ENCODE results near the gene RBP2.

RBP2 gene

GRCh38 chr3:139480585-139480984 lies 4.3 kb upstream of the RBP2 start:
- DNase-seq = no peak

- DNase-seq = no peak
These were observed 1.7 kb upstream of the RBP2 start for GRCh38 chr3:139477710-139478640.

GRCh38 chr3:139473155-139473771 lies 3.1 kb downstream of the RBP2 start:
- DNase-seq = no peak

GRCh38 chr3:139472380-139473010 lies 3.8 kb downstream of the RBP2 start:
- no peak for DNase-seq

- DNase-seq = no peak
These were observed 6.1 kb downstream of the RBP2 start for GRCh38 chr3:139470199-139470598.

GRCh38 chr3:139468399-139468798 lies 7.9 kb downstream of the RBP2 start:
- DNase-seq = no peak

GRCh38 chr3:139466360-139466759 lies 10.0 kb downstream of the RBP2 start:
- DNase-seq = no peak

- no peak for DNase-seq
These were observed 10.7 kb downstream of the RBP2 start for GRCh38 chr3:139465636-139466035.

GRCh38 chr3:139463466-139463865 lies 12.8 kb downstream of the RBP2 start:
- DNase-seq = no peak

- DNase-seq = no peak
These were observed 15.8 kb downstream of the RBP2 start for GRCh38 chr3:139460529-139460928.

- DNase-seq = no peak
These were observed 16.2 kb downstream of the RBP2 start for GRCh38 chr3:139460076-139460475.

GRCh38 chr3:139458348-139458747 lies 18.0 kb downstream of the RBP2 start:
- DNase-seq = no peak

GRCh38 chr3:139457066-139457465 lies 19.2 kb downstream of the RBP2 start:
- DNase-seq = no peak

GRCh38 chr3:139456386-139456785 lies 19.9 kb downstream of the RBP2 start:
- no peak for DNase-seq

- DNase-seq = no peak
These were observed 20.5 kb downstream of the RBP2 start for GRCh38 chr3:139455855-139456254.

- DNase-seq = no peak
These were observed 21.1 kb downstream of the RBP2 start for GRCh38 chr3:139455206-139455605.

- DNase-seq = no peak
These were observed 22.0 kb downstream of the RBP2 start for GRCh38 chr3:139454346-139454745.

- no peak for DNase-seq
These were observed 26.2 kb downstream of the RBP2 start for GRCh38 chr3:139450159-139450558.

- no peak for DNase-seq
These were observed 26.8 kb downstream of the RBP2 start for GRCh38 chr3:139449566-139449965.

GRCh38 chr3:139448104-139448503 lies 28.2 kb downstream of the RBP2 start:
- no peak for DNase-seq

GRCh38 chr3:139447486-139447885 lies 28.8 kb downstream of the RBP2 start:
- DNase-seq = no peak

- DNase-seq = no peak
These were observed 31.9 kb downstream of the RBP2 start for GRCh38 chr3:139444446-139444845.

GRCh38 chr3:139443186-139443585 lies 33.1 kb downstream of the RBP2 start:
- DNase-seq = no peak

GRCh38 chr3:139441656-139442055 lies 34.7 kb downstream of the RBP2 start:
- DNase-seq = no peak
